AG09309 (cell line): ENCODE measurements around the gene RXRA.

Source experiments
- DNase-seq: peaks from one replicate; pipeline ENCODE4 v3.0.0-alpha.2; 2010; ENCODE audit warnings: low read depth
- H3K4me3 ChIP-seq: 2 replicates; pipeline ENCODE4 v1.5.1; 2011; ENCODE audit warnings: mild to moderate bottlenecking, low read depth, low read length, moderate library complexity; ENCODE audit not compliant: control insufficient read depth
- TF ChIP-seq, protein P1 (sequence below): IDR thresholded peaks from 2 replicates; pipeline ENCODE4 v1.5.1; 2011; ENCODE audit warnings: mild to moderate bottlenecking, low read depth, low read length, inconsistent platforms; ENCODE audit not compliant: insufficient read depth, control insufficient read depth; ENCODE audit errors: missing control alignments

The RXRA gene

GRCh38 chr9:134325813-134326723 lies at the start of gene RXRA:
TSS of gene RXRA (plus strand) at chr9:134326455. CDS start at chr9:134326632, 177 bp downstream.
- TF ChIP-seq, protein P1, sequence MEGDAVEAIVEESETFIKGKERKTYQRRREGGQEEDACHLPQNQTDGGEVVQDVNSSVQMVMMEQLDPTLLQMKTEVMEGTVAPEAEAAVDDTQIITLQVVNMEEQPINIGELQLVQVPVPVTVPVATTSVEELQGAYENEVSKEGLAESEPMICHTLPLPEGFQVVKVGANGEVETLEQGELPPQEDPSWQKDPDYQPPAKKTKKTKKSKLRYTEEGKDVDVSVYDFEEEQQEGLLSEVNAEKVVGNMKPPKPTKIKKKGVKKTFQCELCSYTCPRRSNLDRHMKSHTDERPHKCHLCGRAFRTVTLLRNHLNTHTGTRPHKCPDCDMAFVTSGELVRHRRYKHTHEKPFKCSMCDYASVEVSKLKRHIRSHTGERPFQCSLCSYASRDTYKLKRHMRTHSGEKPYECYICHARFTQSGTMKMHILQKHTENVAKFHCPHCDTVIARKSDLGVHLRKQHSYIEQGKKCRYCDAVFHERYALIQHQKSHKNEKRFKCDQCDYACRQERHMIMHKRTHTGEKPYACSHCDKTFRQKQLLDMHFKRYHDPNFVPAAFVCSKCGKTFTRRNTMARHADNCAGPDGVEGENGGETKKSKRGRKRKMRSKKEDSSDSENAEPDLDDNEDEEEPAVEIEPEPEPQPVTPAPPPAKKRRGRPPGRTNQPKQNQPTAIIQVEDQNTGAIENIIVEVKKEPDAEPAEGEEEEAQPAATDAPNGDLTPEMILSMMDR, result peak; percentile 18
- peak within 1 kb of the TSS; percentile 88 for H3K4me3 ChIP-seq
- no peak for DNase-seq

DNA sequence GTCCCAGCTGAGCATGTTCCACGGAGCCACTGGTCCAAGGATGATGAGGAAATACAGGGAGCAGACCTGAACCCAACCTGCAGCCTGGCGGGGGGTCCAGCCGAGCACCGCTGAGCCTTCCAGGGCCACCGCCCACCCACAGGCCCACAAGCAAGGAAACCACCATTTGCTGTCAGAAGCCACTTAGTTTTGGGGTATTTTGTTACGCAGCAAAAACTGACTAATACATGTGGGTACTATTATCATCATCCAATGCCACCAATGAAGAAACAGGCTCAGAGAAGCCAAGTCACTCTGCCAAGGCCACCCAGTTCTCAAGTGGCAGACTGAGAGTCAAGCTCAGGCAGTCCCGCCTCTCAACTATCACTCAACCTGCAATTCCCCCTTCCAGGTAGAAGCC lies 48.0 kb upstream of the RXRA start:
- TF ChIP-seq, protein P1, result no peak
- DNase-seq, result no peak
- H3K4me3 ChIP-seq, result no peak overlapping the region

DNA sequence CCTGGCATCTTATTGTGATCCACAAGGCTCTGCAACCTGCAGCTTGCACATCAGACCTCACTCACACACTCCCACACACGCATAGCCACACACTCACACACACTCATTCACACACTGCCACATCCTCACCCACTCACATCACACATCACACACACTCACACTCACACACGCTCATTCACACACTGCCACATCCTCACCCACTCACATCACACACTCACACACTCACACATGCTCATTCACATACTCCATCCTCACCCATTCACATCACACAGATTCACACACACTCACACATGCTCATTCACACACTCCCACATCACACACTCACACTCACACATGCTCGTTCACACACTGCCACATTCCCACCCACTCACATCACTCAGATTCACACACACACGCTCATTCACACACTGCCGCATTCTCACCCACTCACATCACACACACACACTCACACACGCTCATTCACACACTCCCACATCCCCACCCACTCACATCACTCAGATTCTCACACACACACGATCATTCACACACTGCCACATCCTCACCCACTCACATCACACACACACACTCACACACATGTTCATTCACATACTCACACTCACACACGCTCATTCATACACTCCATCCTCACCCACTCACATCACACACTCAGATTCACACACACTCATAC lies 47.1 kb upstream of the RXRA start:
- H3K4me3 ChIP-seq, result no peak overlapping the region
- TF ChIP-seq, protein P1, result no peak
- no peak for DNase-seq

- DNase-seq, result no peak
- TF ChIP-seq, protein P1, result no peak
- H3K4me3 ChIP-seq, result no peak overlapping the region
Measured at GRCh38 chr9:134282138-134282650, 44.1 kb upstream of the RXRA start.

- TF ChIP-seq, protein P1, result no peak
- DNase-seq, result peak; percentile 25
- no peak overlapping the region for H3K4me3 ChIP-seq
Measured at GRCh38 chr9:134283111-134283515, 43.1 kb upstream of the RXRA start.

GRCh38 chr9:134283692-134284265 lies 42.5 kb upstream of the RXRA start:
- TF ChIP-seq, protein P1, result no peak
- no peak overlapping the region for H3K4me3 ChIP-seq
- DNase-seq, result no peak
